Glutamatergic neuron (in vitro differentiated cells): Measurements from ENCODE around the gene SORBS2. TPM values are rescaled to one million over a fixed set of nuclear protein-coding genes. Genes with fewer than 3 reads are reported as not detected.

Source experiments
- DNase-seq: peaks from one replicate; pipeline ENCODE4 v3.0.0; 2022
- H3K27ac Mint-ChIP-seq: one replicate; pipeline ENCODE4 v1.8.0; 2020; ENCODE audit warnings: mild to moderate bottlenecking, mixed read lengths, inconsistent platforms; ENCODE audit not compliant: unreplicated experiment
- H3K27me3 Mint-ChIP-seq: one replicate; pipeline ENCODE4 v1.8.0; 2020; ENCODE audit warnings: mild to moderate bottlenecking, moderate library complexity, mixed read lengths, inconsistent platforms; ENCODE audit not compliant: unreplicated experiment
- H3K36me3 Mint-ChIP-seq: one replicate; pipeline ENCODE4 v1.8.0; 2020; ENCODE audit warnings: mild to moderate bottlenecking, mixed read lengths, inconsistent platforms; ENCODE audit not compliant: unreplicated experiment
- H3K4me1 Mint-ChIP-seq: one replicate; pipeline ENCODE4 v1.8.0; 2020; ENCODE audit warnings: mild to moderate bottlenecking, low read depth, mixed read lengths, inconsistent platforms; ENCODE audit not compliant: unreplicated experiment
- H3K4me3 Mint-ChIP-seq: one replicate; pipeline ENCODE4 v1.8.0; 2020; ENCODE audit warnings: mild to moderate bottlenecking, mixed read lengths, inconsistent platforms; ENCODE audit not compliant: unreplicated experiment
- H3K9me3 Mint-ChIP-seq: one replicate; pipeline ENCODE4 v1.8.0; 2020; ENCODE audit warnings: mild to moderate bottlenecking, moderate library complexity, mixed read lengths, inconsistent platforms; ENCODE audit not compliant: unreplicated experiment
- total RNA-seq: library from RNA; stranded (reverse); fragmentation: NEBNext Ultra II Directional; extraction: Animal tissue kit (Norgen Biotek cat#: 25700); gene quantifications from one replicate; pipeline ENCODE4 v1.2.1, GENCODE V29; 2021; ENCODE audit not compliant: unreplicated experiment
- TF ChIP-seq, protein P1 (sequence below): fragments of 200-600 bp; sonication (generic); IDR thresholded peaks from one replicate; pipeline ENCODE4 v1.5.0; 2021; ENCODE audit not compliant: partially characterized antibody, unreplicated experiment

SORBS2 gene
- total RNA-seq, 1 donor from 2014 or later: 95.5 TPM

DNA sequence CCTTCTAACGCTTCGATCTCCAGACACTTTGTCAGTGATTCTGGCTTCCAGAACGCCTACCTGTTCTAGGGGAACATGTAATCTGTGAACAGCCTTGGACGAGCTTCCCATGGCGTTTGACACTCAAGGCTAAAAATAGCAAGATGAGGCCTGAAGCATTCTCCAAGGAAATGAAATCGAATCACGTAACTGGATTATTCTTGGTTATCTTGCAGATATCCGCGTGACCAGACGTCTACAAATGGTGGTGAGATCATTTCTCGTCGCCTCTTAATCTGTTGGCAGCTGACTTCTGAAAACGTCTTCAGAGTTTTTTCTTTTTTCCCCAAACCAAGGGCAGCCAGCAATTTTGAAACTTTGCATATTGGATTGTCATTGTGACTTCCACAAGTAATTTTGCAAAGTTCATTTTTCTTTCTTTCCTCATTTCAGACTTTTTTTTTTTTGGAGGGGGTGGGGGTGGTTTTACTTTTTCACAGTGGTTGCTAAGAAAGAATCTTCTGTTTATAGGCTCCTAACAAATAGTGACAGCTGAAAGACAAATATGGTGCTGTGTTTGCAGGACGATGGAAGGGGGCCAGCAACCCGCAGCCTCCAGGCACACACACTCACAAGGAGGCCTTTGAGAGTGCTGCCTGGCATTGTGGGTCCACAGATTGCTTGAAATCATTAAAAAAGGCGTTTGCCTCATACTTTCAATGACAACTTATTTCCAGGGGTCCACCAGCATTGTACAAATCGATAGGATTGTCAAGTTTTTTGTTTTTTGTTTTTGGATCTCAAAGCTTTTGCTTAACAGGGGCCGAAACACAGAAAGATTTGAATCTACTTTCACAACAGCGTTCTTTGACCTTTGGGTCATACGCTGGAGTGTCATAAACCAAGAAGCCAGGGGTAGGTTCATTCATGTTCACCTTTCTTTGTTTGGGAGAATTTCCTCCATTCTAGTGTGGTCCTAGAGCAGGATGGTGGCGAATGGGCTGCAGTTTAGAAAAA, 244.3 kb downstream of the SORBS2 start:
- Mint-ChIP-seq H3K27me3 (peaks cover 7% of the 10 kb centered on the region), H3K36me3 (no peaks in the 10 kb centered on the region), H3K27ac (peak overlapping the region; percentile 60), H3K4me3 (peak overlapping the region; percentile 40), H3K4me1 (peaks cover 14% of the 10 kb centered on the region), H3K9me3 (no peaks in the 10 kb centered on the region)
- no peak for DNase-seq
- TF ChIP-seq, protein P1, sequence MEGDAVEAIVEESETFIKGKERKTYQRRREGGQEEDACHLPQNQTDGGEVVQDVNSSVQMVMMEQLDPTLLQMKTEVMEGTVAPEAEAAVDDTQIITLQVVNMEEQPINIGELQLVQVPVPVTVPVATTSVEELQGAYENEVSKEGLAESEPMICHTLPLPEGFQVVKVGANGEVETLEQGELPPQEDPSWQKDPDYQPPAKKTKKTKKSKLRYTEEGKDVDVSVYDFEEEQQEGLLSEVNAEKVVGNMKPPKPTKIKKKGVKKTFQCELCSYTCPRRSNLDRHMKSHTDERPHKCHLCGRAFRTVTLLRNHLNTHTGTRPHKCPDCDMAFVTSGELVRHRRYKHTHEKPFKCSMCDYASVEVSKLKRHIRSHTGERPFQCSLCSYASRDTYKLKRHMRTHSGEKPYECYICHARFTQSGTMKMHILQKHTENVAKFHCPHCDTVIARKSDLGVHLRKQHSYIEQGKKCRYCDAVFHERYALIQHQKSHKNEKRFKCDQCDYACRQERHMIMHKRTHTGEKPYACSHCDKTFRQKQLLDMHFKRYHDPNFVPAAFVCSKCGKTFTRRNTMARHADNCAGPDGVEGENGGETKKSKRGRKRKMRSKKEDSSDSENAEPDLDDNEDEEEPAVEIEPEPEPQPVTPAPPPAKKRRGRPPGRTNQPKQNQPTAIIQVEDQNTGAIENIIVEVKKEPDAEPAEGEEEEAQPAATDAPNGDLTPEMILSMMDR: no peak

DNA sequence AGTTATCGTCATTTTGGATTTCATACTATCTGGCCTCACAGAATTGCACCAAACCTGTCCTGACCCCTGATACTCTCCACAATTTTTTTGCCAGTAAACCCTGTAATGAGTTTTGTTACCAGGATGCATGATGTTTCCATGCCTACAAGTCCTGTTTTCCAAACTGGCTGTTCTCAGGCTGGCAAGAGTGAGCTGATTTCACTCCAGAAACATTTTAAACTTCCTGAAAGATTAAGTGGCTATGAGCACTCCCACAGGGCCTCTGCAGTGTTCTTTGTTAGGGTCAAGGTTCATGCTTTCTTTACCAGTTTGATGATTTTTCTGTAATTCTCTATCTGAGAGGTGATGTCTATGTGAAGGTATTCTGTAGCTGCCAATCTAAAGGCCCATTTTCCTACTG, 245.0 kb downstream of the SORBS2 start:
- no peak for DNase-seq
- Mint-ChIP-seq H3K9me3 (peaks cover 4% of the 10 kb centered on the region), H3K4me3 (peak overlapping the region; percentile 40), H3K27me3 (peaks cover 7% of the 10 kb centered on the region), H3K4me1 (peaks cover 14% of the 10 kb centered on the region), H3K27ac (peak overlapping the region; percentile 60), H3K36me3 (peaks cover 4% of the 10 kb centered on the region)
- TF ChIP-seq, protein P1: no peak

DNA sequence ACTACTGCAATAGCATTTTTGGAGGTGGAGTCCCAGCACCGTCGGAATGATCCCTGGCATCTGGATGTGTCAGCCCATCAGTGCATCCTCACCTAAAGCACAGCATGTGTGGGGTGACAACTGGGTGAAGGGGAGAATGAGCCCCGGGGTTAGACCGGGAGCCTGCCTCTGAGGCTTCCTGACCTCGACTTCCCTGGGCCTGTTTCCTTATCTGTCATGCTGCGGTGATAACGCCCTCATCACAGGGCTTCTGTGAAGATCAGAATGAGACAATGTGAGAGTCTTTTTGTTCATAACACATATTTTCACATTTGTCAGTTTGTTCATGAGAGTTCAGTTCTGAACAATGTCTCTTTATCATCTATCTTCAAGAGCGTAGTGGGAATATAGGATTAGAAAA, 245.6 kb downstream of the SORBS2 start:
- Mint-ChIP-seq H3K9me3 (peaks cover 6% of the 10 kb centered on the region), H3K36me3 (peaks cover 9% of the 10 kb centered on the region), H3K27ac (peak overlapping the region; percentile 13), H3K27me3 (peaks cover 7% of the 10 kb centered on the region), H3K4me3 (no peak overlapping the region), H3K4me1 (peaks cover 14% of the 10 kb centered on the region)
- no peak for DNase-seq
- TF ChIP-seq, protein P1: no peak

DNA sequence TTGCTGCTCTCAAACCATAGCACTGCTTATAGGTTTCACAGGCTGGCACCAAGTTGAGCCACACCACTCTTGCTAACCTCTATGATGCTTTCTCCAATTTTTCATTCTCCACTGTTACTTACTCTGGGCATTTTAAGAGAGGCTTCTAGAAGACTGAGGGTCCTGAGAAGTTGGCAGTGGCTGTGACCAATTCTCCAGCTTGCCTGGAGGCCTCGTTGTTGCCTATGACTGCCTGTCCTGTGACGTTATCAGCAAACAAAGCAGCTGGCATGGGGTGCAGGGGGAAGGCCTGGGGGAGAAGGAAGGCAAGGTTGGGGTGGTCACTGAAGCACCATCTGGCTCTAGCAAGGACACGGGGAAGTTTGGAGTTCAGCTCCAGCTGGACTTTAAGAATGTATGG, 246.3 kb downstream of the SORBS2 start:
- H3K4me1 Mint-ChIP-seq: peaks cover 14% of the 10 kb centered on the region

More for the DNA sequence above, 246.3 kb downstream of the SORBS2 start:
- peak overlapping the region; percentile 14 for H3K27ac Mint-ChIP-seq
- peaks cover 9% of the 10 kb centered on the region for H3K36me3 Mint-ChIP-seq
- peaks cover 7% of the 10 kb centered on the region for H3K27me3 Mint-ChIP-seq
- DNase-seq: no peak
- no peak overlapping the region for H3K4me3 Mint-ChIP-seq
- H3K9me3 Mint-ChIP-seq: peaks cover 6% of the 10 kb centered on the region
- TF ChIP-seq, protein P1: no peak
